Smooth muscle cell (in vitro differentiated cells): Measurements from ENCODE around the gene DPYSL4. TPM values are rescaled to one million over a fixed set of nuclear protein-coding genes. Genes with fewer than 3 reads are reported as not detected.
"Not testable (repeated sequence)": the region's sequence is repeated elsewhere in the genome, so short reads cannot be mapped to it uniquely, and the experiment has no call there.

Experiments used
- DNase-seq: peaks from one replicate; lab custom pipeline; 2025; ENCODE audit not compliant: unreplicated experiment; lab: John Stamatoyannopoulos, UW
- H2AFZ ChIP-seq: fragments of 200-600 bp; sonication (generic); 2 replicates; pipeline ENCODE4 v1.6.0; 2016; ENCODE audit warnings: antibody characterized with exemption, low read depth, mild to moderate bottlenecking
- H3F3A ChIP-seq: fragments of 200-600 bp; sonication (generic); 2 replicates; pipeline ENCODE4 v1.6.0; 2017; ENCODE audit warnings: antibody characterized with exemption, low read depth
- H3K27ac ChIP-seq: fragments of 200-600 bp; sonication (generic); 2 replicates; pipeline ENCODE4 v1.5.1; 2016; ENCODE audit warnings: low read depth, mild to moderate bottlenecking
- H3K27me3 ChIP-seq: fragments of 200-600 bp; sonication (generic); 2 replicates; pipeline ENCODE4 v1.6.1; 2016; ENCODE audit warnings: low read depth, mild to moderate bottlenecking
- H3K36me3 ChIP-seq: fragments of 200-600 bp; sonication (generic); 2 replicates; pipeline ENCODE4 v1.5.1; 2016; ENCODE audit warnings: low read depth
- H3K4me1 ChIP-seq: fragments of 200-600 bp; sonication (generic); 2 replicates; pipeline ENCODE4 v1.5.1; 2016; ENCODE audit warnings: low read depth
- H3K4me2 ChIP-seq: fragments of 200-600 bp; sonication (generic); 2 replicates; pipeline ENCODE4 v1.6.0; 2016; ENCODE audit warnings: mild to moderate bottlenecking
- H3K4me3 ChIP-seq: fragments of 200-600 bp; sonication (generic); 2 replicates; pipeline ENCODE4 v1.5.1; 2016; ENCODE audit warnings: mild to moderate bottlenecking
- H3K79me2 ChIP-seq: fragments of 200-600 bp; sonication (generic); 2 replicates; pipeline ENCODE4 v1.6.0; 2016; ENCODE audit warnings: low read depth, mild to moderate bottlenecking
- H3K9ac ChIP-seq: fragments of 200-600 bp; sonication (generic); 2 replicates; pipeline ENCODE4 v1.6.0; 2016; ENCODE audit warnings: low read depth
- H3K9me3 ChIP-seq: fragments of 200-600 bp; sonication (generic); replicated peaks from 2 replicates; pipeline ENCODE4 v1.5.1; 2016; ENCODE audit warnings: low read depth
- H4K20me1 ChIP-seq: fragments of 200-600 bp; sonication (generic); 2 replicates; pipeline ENCODE4 v1.6.0; 2016; ENCODE audit warnings: low read depth
- WGBS: methylation state at CpG from one replicate; pipeline ENCODE4 v1.1.7; 2016; ENCODE audit warnings: low lambda C conversion rate; 5-methylcytosine and 5-hydroxymethylcytosine counted together
- polyA plus RNA-seq: library from polyadenylated mRNA; unstranded; fragments of >200 nt; fragmentation: Nextera tagmentation; extraction: Ambion mirVana; gene quantifications from 2 replicates; pipeline ENCODE4 v1.2.1, GENCODE V29; 2016
- total RNA-seq: library from RNA; depleted of rRNA; stranded (reverse); fragments of >200 nt; gene quantifications from 2 replicates; pipeline ENCODE4 v1.2.3, GENCODE V29; 2014
- TF ChIP-seq, protein P1 (sequence below): fragments of 200-600 bp; sonication (generic); IDR thresholded peaks from 2 replicates; pipeline ENCODE4 v1.5.1; 2017; ENCODE audit warnings: borderline replicate concordance, mild to moderate bottlenecking, antibody characterized with exemption; ENCODE audit not compliant: insufficient read depth, poor library complexity, severe bottlenecking

DPYSL4 gene
- total and polyA plus RNA-seq, 2 experiments from 2014 or later: 6.0 to 7.4 TPM

DNA sequence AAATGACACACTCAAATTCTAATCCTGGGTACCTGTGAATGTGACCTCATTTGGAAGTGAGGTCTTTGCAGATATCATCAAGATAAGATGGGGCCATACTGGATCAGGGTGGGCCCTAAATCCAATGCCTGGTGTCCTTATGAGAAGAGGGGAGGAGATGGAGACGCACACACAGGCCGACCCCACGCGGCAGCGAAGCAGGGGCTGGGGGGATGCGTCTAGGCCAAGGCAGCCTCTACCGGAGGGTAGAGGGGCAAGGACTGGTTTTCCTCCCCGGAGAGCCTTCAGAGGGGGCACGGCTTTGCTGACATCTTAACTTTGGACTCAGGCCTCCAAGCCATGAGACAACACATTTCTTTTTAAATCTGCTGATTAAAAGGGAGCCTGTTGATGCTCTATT lies 33.3 kb downstream of the DPYSL4 start:
- Histone ChIP-seq H2AFZ (no peak overlapping the region), H3K4me1 (no peaks in the 10 kb centered on the region), H3K36me3 (no peaks in the 10 kb centered on the region), H3K27me3 (no peaks in the 10 kb centered on the region), H3K79me2 (no peaks in the 10 kb centered on the region), H3K4me3 (no peak overlapping the region), H4K20me1 (no peaks in the 10 kb centered on the region), H3F3A (no peaks in the 10 kb centered on the region), H3K9me3 (no peaks in the 10 kb centered on the region), H3K4me2 (no peak overlapping the region), H3K9ac (no peak overlapping the region), H3K27ac (no peak overlapping the region)
- TF ChIP-seq, protein P1, sequence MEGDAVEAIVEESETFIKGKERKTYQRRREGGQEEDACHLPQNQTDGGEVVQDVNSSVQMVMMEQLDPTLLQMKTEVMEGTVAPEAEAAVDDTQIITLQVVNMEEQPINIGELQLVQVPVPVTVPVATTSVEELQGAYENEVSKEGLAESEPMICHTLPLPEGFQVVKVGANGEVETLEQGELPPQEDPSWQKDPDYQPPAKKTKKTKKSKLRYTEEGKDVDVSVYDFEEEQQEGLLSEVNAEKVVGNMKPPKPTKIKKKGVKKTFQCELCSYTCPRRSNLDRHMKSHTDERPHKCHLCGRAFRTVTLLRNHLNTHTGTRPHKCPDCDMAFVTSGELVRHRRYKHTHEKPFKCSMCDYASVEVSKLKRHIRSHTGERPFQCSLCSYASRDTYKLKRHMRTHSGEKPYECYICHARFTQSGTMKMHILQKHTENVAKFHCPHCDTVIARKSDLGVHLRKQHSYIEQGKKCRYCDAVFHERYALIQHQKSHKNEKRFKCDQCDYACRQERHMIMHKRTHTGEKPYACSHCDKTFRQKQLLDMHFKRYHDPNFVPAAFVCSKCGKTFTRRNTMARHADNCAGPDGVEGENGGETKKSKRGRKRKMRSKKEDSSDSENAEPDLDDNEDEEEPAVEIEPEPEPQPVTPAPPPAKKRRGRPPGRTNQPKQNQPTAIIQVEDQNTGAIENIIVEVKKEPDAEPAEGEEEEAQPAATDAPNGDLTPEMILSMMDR: no peak
- 96% methylated on average over 9 of the region's 9 CpGs for WGBS
- DNase-seq: no peak

DNA sequence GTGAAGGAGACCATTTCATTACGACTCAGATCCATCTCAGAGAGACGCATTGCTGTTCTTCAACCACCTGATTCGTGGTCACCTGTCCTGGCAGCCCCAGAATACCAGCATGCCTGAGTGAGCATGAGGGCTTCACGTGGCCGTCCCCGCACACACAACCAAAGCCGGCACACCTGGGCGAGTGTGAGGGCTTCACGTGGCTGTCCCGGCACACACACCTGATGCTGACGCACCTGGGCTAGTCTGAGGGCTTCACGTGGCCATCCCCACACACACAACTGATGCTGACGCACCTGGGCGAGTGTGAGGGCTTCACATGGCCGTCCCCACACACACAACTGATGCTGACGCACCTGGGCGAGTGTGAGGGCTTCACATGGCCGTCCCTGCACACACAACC lies 34.2 kb downstream of the DPYSL4 start:
- not testable (repeated sequence) for H3F3A ChIP-seq, H3K36me3 ChIP-seq, H3K9ac ChIP-seq, H3K4me3 ChIP-seq, H3K4me2 ChIP-seq, H2AFZ ChIP-seq, H3K9me3 ChIP-seq, H4K20me1 ChIP-seq, H3K27me3 ChIP-seq, DNase-seq, H3K79me2 ChIP-seq, H3K4me1 ChIP-seq, H3K27ac ChIP-seq
- WGBS: 89% methylated on average over 18 of the region's 18 CpGs

DNA sequence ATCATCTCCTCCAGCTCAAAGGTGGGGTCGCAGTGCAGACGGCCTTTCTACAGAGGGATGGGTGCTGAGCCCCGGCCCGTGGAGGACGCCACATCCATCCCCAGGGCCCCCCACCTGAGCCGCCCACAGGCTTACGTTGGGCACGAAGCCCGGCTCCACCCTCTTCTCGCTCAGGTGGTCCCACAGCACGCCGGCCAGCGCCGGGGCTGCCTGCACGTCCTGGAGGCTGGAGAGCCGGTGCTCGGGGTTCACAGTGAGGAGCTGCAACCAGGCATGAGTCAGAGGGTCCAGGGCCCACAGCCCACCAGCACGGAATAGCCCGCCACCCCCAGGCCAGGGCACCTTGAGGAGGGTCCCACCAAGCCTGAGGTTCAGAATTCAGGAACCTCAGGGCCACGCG lies 36.0 kb downstream of the DPYSL4 start:
- no peaks in the 10 kb centered on the region for H4K20me1 ChIP-seq
- no peaks in the 10 kb centered on the region for H3K27me3 ChIP-seq
- no peaks in the 10 kb centered on the region for H3K4me1 ChIP-seq
- no peaks in the 10 kb centered on the region for H3K9me3 ChIP-seq
- TF ChIP-seq, protein P1: no peak
- H3K9ac ChIP-seq: no peak overlapping the region
- no peak overlapping the region for H3K27ac ChIP-seq
- DNase-seq: no peak
- H3K79me2 ChIP-seq: no peaks in the 10 kb centered on the region
- 81% methylated on average over 21 of the region's 21 CpGs for WGBS
- no peak overlapping the region for H2AFZ ChIP-seq
- no peak overlapping the region for H3K4me2 ChIP-seq
- H3K36me3 ChIP-seq: no peaks in the 10 kb centered on the region
- H3F3A ChIP-seq: no peaks in the 10 kb centered on the region
- H3K4me3 ChIP-seq: no peak overlapping the region

DNA sequence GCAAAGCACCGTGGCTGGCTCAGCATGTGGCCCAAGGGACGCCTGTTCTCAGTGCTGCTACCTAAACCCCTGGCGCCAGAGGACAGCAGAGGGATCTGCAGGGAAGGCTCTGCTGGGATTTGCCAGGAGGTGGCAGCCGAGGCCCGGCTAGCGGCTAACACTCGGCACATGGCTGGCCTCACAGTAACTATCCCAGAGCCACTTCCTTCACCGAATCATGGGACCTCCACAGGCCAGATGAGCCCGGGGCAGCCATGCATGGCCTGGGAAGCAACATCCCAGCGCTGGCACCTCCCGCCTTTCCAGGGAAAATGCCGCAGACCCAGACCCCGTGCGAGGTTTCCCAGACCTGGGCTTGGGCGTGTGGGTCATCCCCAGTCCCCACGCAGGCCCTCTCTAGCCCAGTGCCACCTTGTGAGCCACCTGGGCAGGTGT lies 36.4 kb downstream of the DPYSL4 start:
- H3K27me3 ChIP-seq: no peaks in the 10 kb centered on the region
- H3K27ac ChIP-seq: no peak overlapping the region
- H3K36me3 ChIP-seq: no peaks in the 10 kb centered on the region
- H3F3A ChIP-seq: no peaks in the 10 kb centered on the region
- H3K9ac ChIP-seq: no peak overlapping the region
- no peaks in the 10 kb centered on the region for H3K9me3 ChIP-seq
- H3K4me3 ChIP-seq: no peak overlapping the region
- no peak overlapping the region for H3K4me2 ChIP-seq
- whole genome bisulfite sequencing: 49% methylated on average over 16 of the region's 16 CpGs
- H3K4me1 ChIP-seq: no peaks in the 10 kb centered on the region
- peak; percentile 13 for DNase-seq
- no peaks in the 10 kb centered on the region for H4K20me1 ChIP-seq
- TF ChIP-seq, protein P1: peak; percentile 74
- no peaks in the 10 kb centered on the region for H3K79me2 ChIP-seq
- no peak overlapping the region for H2AFZ ChIP-seq
